HuH-7.5 (cell line): ENCODE data around the gene TCN1.
"Not testable (repeated sequence)": the region's sequence is repeated elsewhere in the genome, so short reads cannot be mapped to it uniquely, and the experiment has no call there.

ENCODE experiments used
- DNase-seq: peaks from one replicate; pipeline ENCODE4 v3.0.0; 2011; ENCODE audit warnings: low spot score

TCN1 gene

DNA sequence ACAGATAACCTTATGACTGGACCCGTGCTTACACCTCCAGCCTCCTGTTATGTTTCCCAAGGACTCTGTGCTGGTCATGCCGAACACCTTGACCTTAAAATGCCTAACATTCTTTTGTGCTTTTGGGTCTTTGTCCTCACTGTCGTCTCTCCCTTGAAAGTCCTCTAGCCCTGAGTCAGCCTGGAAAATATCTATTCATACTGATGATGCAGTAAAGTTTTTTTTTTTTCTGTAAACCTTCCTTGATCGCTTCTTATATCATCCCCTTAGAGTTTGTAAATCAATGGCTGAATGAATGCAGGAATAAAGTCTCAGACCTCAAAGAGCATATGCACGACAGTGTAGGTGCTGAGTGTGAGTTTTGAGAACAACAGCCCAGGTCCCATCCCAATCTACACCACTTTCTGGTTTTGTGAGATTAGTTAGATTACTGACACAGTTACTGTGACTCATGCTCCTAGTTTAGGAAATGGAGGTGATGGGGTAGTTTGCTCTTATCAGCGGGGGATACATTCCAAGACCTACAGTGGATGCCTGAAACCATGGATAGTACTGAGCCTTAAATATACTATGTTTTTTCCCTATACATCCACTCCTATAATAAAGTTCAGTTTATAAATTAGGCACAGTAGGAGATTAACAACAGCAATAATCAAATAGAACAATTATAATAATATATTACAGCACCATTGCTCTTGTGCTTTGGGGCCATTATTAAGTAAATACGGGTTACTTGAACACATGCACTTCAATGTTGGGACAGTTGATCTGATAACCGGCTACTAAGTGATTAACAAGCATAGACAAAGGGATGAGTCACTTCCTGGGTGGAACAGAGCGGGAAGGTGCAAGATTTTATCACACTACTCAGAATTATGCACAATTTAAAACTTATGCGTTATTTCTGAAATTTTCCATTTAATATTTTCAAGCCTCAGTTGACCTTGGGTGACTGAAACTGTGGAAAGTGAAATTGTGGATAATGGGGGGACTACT lies 8.6 kb downstream of the TCN1 start:
- DNase-seq = no peak

DNA sequence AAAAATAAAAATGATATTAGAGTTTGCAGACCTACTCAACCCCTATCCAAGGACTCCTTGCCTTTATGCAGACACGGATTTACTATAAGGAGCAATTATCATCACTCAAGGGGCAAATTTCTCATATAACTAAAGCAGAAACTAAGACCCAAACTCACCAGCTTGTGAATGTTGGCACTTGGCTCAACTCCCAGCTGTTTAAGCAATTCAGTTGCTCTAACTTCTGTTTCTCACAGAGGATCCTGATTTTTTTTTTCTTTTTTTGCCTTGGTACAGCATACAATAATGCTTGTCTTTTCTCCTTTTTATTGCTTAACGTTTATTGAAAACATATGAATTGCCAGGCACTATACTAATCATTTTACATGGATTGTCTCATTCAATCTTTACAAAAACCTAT lies 11.4 kb downstream of the TCN1 start:
- DNase-seq = no peak

DNA sequence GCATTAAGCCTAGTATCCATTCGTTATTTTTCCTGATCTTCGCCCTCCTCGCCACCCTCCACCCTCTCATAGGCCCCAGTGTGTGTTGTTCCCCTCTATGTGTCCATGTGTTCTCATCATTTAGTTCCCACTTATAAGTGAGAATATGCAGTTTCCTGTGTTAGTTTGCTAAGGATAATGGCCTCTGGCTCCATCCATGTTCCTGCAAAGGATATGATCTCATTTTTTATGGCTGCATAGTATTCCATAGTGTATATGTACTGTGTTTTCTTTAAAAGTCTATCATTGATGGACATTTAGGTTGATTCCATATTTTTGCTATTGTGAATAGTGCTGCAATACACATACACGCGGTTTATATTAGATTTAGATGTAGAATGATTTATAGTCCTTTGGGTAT lies 14.9 kb downstream of the TCN1 start:
- not testable (repeated sequence) for DNase-seq

DNA sequence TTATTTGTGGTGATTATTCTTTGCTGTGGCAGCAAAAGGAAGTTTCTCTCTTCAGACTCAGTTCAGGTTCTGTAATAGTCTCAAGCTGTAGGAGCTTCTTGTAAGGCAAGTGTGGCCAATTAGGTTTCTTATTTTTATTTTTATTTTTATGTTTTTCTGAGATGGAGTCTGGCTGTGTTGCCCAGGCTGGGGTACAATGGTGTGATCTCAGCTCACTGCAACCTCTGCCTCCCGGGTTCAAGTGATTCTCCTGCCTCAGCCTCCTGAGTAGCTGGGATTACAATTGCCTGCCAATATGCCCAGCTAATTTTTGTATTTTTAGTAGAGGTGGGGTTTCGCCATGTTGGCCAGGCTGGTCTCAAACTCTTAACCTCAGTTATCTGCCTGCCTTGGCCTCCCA lies 16.7 kb downstream of the TCN1 start:
- not testable (repeated sequence) for DNase-seq

DNA sequence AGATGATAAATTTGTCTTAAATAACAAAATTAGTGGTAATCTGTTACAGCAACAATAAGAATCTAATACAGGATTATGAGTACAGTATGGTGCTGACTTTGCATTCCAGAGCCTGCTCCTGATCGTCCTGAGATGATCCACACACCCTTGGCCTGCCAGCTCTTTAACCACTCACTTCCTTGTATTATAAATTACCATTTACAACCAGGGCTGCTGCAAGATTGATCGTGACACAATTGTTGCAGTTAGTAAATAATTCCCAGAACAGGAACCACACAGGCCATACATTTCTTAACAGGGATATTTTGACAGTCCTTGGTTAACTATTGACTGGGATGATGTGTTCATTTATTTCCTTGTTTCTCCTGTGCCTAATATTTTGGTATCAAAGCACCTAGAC lies 17.2 kb downstream of the TCN1 start:
- DNase-seq = no peak

DNA sequence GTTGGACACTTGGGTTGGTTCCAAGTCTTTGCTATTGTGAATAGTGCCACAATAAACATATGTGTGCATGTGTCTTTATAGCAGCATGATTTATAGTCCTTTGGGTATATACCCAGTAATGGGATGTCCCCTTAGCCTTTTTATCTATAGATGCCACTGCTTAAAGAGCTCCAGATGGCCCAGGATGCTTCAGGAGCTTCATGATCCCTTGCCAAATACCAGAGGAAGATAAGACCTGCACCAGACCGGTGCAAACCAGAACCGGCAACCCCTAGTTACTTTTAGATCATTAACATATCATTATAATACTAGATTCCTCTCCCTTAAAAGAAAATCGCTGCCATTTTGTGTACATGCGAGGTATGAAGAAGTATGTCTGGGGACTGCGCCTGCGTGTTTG lies 17.8 kb downstream of the TCN1 start:
- DNase-seq = not testable (repeated sequence)

DNA sequence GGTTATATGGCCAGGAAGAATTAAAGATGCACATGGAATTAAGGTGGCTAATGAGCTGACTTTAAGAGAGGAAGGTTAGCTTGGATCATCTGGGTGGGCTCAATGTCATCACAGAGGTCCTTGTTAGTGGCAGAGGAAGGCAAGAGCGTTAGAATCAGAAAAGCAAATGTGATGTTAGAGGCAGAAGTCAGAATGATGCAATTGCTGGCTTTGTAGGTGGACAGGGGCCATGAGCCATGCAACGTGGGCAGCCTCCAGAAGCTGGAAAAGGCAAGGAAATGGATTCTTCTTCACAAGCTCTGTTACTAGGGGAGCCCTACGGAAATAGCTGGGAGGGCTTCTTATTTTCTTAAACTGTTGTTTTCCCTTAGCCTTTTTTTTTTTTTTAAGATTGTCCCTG lies 18.7 kb downstream of the TCN1 start:
- DNase-seq = no peak

DNA sequence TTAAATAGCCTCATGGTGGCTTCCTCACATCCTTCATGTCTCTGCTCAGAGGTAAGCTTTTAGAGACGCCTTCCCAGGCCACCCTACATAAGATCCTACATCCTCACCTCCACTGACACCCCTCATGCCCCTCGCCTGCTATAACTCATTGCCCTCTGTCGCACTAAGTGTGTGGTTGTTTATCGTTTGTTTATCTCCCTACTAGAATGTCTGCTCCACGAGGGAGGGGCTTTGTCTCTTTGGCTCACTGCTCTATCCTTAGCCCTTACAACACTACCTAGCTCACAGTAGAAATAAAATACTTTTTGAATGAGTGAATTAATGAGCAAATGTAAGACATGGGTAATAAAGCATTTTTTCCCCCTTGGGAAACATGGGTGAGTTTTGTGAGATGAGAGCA lies 19.7 kb downstream of the TCN1 start:
- DNase-seq = no peak

DNA sequence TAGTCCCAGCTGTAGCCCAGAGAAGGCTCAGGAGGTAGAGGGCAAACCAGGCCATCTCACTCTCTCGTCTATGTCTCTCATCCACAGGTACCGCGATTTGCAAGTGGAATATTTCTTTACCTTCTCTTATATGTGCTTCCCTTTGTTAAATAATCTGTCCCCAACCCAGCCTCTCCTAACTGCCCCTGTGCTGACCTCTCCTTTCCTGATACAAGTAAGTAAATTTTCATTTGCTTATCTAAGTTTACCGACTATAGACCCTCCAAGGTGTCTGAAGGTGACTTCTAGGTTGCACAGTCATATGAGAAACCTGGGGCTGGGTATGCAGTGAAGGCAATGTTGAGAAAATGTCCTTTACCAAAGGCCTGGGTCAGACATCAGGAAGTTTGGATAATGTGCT lies 20.9 kb downstream of the TCN1 start, which contains the start of gene CBLIF:
Gene CBLIF, minus strand, starts transcription at position 101 of the 400 bp plus-strand sequence. Its CDS starts 46 bp downstream, at position 55.
- no peak for DNase-seq

DNA sequence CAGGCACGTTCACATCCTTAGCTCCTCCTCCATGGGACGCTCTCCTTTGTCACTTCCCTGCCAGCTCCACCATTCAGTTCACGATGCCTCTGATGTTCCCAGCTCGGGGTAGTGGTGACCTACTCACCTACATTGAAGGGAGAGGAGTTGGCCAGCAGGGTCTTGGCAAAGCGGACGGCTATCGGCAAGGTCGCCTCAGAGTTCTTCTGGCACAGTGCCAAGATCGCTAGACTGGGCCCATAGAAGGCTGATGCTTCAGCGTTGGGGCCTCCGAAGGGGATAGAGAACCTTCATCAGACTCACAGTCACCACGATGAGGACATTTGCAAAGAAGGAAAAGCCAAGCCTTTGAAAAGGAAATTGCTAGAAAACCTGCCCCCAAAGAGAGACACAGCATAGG lies 24.0 kb downstream of the TCN1 start:
- no peak for DNase-seq

DNA sequence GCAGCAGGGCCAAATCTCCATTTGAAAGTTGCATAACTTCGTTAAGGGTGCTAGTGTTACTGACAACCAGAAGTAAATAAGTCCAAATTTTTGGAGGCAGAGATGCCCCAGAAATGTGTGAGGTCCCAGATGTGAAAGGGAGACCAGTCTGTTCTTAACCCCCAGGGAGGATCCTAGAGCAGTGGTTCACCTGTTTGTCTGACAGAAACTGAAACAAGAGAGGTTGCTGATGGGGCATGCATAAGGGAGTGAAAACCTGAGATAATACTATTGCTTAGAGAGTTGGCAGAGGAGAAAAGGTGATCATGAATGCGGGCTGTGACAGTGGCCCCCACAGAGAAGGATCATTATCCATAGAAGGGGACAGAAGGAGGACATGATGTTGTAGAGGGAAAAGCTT lies 24.8 kb downstream of the TCN1 start:
- DNase-seq = no peak

DNA sequence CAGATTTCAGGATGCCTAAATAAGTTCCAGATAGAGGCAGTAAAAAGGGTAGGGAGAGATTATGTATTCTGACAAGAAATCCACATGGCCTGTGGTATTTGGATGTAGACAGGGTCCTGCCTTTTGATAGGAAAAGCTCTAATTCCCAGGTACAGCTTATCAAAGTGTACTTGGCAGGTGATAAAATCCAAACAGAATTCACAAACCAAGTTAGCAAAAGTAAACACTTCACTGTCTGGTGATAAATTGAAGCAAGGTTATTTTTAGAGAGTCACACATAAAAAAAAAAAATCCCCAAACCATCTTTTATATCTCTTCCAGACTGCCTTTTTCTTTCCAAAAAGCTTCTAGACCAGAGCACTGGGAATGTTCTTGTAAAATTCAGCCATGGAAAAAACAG lies 26.7 kb downstream of the TCN1 start:
- DNase-seq = no peak

DNA sequence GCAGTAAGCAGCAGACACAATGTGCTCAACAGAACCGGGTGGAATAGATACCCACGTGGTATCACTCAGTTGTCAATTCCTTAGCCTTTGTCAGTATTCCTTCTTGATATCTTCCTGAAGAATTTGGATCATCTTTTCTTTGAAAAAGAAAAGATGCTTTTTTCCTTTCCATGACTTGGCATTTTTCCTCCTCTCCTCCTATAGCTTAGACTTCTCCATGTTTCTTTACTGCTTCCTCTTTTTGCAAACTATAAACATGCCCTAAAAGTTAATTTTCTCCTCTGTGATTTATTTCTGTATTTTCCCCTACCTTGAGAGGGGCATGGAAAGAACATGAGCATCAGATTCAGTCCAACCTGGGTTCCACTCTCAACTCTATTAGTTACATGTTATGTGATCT lies 32.7 kb downstream of the TCN1 start:
- DNase-seq = no peak

DNA sequence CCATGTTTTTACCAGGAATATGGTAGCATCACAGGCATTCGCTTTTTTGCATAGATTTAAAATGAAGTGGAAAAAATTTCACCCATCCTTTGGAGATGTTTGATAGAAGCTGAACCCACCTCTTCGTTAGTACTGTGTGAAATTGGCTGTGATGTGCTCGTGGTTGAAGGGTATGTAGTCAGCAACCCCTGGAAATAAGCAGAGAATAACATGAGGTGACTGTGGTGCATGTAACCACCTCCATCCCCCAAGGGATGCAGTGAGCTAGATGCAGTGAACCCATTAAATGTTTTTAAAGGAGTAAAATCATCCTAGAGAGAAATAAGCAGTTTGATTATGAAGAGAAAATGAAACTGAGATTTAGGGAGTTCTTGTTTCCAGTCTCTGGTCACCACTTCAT lies 36.9 kb downstream of the TCN1 start:
- DNase-seq = no peak

DNA sequence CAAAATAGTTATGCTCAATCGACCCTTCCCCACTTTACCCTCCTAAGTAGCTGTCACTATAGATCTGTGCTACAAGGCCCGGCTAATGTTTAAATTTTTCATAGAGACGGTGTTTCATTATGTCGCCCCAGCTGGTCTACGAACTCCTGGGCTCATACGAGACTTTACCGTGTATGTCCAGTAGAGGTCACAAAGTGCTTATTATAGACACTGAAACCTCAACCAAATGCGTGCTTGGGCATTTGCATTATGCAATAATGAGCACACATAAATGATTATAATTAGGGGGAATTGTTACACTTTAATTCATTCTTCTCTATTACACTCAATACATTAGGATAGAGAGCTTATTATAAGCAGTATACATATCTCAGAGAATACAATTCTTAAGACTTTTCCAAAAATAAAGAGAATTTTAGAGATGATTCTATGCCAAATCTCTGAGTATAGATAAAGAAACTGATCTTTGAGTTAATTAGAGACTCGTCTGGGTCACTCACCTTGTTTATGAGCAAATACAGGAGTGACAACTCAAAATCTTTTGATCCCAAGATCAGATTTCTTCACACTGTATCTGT lies 43.2 kb downstream of the TCN1 start:
- peak; percentile 32 for DNase-seq

DNA sequence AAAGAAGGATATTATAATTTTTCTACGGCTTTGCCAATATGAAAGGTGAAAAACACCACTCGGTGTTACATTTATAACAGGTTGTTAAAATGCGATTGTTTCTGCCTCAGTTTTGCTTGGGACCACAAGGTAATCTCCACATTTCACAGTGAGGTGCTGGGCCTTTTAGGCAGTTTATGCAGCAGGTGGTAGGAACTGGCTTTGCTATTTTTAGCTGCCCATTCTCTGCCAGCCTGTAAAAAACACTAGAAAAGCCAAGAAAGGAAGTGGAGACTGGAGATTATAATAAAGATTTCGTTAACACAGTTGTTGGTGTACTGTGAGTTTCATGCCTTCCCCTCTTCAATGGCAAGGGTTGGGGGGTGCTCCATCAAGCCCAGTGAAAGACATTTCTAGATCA lies 47.7 kb downstream of the TCN1 start:
- no peak for DNase-seq

DNA sequence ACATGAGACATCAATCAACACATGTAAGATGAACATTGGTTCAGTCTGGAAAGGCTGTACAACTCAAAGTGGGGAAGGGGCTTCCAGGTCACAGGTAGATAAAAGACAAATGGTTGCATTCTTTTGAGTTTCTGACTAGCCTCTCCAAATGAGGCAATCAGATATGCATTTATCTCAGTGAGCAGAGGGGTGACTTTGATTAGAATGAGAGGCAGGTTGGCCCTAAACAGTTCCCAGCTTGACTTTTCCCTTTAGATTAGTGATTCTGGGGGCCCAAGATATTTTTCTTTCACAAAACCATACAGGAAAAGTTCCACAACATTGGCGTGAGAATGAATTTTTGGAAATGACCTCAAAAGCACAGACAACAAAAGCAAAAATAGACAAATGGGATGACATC lies 49.9 kb downstream of the TCN1 start:
- not testable (repeated sequence) for DNase-seq

DNA sequence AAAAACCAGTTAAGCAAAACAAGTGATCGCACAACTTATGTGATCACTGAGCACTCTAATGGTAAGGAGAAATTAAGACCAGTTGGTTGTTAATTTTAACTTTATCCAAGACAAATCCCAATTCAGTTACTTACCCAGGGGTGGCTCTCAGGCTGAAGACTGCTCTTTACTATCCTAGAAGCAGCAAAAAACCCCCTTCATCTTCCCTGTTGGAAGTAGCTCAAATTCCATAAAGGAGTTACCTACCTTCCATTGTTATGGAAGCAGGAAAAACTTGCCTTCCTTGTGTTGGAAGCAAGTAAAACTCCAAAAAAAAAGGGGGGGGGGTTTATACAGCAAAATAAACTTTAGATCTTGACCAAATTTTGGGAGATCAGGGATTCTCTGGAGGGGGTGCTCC lies 50.5 kb downstream of the TCN1 start:
- DNase-seq = no peak

DNA sequence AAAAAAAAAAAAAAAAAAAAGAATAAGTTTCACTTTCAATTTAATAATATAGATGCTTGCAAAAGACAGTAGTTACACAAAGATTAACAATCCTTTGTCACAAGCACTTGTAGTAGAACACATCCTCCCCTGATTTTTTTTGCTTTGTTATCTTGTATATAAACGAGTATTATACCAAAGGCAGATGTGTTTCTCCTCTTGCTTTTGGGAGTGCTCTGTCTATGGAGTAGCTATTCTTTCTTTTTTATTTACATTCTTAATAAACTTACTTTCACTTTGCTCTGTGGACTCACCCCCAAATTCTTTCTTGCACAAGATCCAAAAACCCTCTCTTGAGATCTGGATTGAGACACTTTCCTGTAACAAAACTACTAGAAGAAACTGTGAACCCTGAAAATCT lies 52.3 kb downstream of the TCN1 start:
- no peak for DNase-seq

DNA sequence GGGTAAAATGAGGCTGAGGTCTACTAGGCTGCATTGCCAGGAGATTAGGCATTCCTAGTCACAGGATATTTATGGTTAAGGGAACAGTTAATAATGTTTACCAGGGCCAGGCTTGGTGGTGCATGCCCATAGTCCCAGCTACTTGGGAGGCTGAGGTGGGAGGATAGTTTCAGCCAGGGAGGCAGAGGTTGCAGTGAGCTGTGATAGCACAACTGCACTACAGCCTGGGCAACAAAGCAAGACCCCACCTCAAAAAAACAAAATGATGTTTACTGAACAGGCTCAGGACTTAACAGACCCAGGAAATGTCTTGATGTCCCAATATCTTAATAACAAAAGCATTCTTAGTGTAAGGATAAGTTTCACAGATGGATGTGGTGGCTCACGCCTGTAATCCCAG lies 52.9 kb downstream of the TCN1 start:
- no peak for DNase-seq

DNA sequence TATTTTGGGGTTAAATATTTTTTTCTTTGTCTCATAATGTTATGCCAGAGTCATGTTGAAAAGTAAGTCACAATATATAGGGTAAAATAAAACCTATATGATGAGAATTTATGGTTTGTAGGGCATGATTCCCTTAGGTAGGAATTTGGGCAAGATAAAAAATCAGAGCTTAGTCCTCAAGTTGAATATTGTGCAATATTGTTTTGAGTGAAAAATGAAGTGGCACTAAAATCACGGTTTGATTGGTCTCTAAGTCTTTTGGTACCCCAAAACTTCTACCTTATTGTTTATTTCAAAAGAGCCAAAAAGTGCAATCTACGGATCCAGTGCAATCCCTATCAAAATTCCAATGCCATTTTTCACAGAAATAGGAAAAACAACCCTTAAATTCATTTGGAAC lies 54.1 kb downstream of the TCN1 start:
- DNase-seq = no peak

DNA sequence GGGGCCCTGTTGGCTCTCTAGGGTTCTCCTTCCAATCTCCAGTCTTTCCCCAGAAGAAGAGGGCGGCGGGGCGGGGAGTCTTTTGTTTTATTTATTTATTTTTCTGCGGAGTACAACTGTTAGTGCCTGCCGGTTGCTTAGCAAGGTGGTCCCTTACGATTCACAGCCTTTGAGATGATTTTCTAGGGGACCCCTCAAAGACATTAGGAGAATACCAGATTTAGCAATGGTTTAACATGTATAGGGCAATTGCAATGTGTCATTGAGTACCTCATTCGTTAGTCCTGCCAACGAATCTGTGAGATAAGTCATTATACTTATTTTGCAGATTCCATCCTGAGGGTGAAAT lies 55.4 kb downstream of the TCN1 start:
- DNase-seq = no peak

DNA sequence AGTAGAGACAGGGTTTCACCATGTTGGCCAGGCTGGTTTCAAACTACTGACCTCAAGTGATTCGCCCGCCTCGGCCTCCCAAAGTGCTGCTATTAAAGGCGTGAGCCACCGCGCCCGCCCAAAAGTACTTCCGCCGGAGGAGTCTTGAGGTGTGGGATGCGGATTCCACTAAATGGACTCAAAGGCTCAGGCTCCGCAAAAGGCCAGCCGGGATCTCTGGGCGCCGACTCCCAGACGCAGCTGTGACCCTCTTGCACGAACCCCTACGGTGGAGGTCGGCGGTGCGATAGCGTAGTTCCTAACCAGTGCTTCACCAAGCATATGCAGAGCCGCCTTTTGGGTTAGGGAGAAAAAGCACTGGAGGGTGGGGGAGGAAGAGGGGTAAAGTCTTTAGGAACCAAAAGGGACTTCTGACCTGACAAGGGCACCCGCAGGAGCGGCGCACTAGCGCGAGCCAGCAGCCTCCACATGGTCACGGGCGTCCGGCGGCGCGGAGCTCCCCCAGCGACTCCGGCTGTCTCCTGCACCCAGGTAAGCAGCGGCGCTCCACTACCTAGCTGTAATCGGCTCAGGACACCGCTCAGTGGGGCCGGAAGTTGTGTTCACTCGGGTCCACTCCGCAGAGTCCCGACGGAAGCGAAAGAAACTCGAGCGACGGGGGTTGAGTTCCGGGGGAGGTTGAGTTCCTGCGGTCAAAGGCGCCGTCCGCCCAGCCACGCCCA lies 55.9 kb downstream of the TCN1 start, which contains the start of gene MRPL16:
Gene MRPL16, minus strand, starts transcription at position 590 of the 722 bp plus-strand sequence. Its CDS starts 120 bp downstream, at position 470.
- DNase-seq = peak; percentile 73
